GM18867 (cell line): ENCODE measurements around the gene LAMTOR2.
A peak's percentile ranks its signal among the peaks of the same experiment; 100 is the strongest.

Experiments
- ATAC-seq: cut with Tn5 transposase; IDR thresholded peaks from one replicate; pipeline ENCODE4 v1.9.1; 2021; ENCODE audit warnings: mild to moderate bottlenecking, moderate library complexity; ENCODE audit not compliant: unreplicated experiment

The LAMTOR2 gene

DNA sequence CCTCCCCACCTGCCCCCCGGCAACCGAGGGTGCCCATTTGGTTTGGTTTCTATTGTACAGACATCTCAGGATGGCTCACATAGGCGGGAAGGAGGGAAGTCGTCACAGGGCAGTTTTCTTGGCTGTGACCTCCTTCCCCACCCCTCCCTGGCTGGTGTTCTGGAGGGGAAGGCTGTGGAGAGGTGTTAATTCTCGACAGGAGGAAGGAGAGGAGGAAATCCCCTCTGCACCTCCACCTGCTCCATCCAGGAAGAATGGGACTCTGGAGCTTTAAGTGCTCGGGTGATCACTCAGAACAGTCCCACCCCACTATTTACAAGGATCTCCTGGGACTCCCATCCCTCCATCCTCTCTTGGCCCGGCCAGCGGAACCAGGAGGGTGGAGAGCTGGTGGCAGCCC, 20.1 kb downstream of the LAMTOR2 start:
- no peak for ATAC-seq

DNA sequence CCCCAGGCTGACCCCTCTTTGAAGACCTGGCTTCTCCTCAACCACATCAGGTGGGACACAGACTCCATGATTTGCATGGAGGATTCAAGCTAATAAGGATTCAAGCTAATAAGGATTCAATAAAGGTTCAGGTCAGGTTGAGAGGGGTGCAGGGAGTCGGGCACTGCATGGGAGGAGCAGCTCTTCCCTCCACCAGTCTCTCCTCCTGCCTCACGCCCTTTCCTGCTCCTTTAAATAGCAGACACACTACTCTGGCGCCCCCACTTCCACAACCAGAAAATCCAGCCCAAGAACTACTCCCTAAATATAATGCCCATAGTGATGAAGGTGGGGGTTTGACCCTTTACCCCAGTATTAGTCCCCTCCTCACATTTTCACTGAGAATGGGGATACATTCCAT, 20.6 kb downstream of the LAMTOR2 start:
- ATAC-seq, result no peak

DNA sequence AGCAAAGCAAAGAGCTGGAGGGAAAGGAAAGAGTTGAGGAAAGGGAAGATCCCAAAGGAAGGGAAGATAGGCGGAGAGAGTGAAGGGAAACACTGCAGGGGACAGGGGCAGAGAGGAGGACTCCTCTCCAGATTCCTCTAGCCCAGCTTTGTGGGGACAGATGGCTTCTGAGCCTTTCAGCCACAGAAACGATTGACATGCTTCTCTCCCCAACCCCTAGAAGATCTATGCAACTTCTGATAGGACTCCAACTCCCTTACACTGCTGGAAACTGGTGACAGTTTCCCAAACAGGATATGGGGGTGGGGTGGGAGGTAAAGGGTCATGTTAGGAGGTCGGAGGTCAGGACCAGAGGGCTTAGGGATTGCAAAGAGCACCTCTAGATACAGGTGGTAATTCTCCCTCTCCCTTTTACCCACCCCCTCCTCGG, 21.2 kb downstream of the LAMTOR2 start:
- no peak for ATAC-seq

DNA sequence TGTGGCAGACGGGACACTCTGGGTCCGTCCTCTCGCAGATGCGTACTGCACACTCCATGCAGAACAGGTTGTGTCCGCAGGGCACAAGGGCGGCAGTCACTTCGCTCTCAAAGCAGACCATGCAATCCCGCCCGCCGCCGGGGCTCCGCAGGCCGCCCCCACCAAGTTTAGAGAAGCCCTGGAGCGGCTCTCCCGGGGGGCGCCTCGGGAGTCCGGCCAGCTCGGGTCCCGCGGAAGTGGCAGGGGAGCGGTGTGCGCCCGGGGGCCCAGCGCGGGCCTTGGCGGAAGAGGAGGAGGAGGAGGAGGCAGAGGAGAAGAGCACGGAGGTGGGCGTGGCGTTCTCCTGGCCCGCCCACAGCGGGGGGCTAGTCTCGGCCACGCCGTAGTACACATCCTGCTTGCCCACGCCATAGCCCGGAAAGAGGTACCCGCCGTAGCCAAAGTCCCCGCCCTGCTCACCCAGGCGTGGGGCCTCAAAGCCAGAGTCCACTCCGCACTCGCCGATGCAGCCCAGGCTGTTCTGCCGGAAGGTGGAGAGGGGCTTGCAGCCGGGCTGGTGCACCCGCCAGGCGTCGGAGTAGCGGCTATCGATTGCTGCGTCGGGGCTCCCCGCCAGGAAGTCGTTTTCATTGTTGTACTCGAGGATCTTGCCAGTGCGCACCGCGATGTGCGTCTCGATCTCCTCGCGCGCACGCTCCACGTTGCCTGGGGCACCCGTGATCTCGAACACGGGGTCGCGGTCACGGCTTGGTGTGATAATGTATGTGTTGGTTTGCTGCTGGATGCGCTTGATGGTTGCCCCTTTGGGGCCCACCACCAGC, 22.2 kb downstream of the LAMTOR2 start:
- no peak for ATAC-seq

DNA sequence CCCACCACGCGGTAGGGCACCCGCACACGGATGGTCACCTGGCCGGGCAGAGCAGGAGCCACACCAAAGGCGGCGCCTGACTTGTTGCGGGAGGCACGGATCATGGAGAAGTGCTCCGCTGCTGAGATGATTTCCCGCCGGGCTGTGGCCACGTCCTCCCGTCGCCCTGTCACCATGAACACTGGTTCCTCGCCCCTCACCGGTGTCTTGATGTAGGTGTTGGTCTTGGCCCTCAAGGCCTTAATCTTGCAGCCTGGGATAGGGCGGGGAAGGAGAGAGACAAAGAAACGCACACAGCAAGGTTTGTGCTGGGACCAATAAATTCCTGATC, 22.8 kb downstream of the LAMTOR2 start:
- no peak for ATAC-seq

DNA sequence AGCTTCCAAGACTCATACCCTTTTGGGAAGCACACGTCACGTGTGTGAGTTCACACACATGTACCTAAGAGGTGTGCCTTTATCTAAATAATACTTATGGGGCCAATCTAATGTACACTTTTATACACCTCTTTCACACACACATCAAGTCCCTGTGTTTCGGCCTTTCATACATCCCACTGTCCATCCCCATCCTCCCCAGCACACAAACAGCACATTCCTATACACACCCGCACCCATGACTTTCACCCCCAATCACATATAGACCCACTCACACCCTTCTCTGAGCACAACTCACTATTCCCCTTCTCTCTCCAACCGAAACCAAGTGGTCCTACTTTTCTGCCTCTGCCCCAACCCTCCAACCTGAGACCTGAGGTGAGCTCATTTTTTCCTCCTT, 24.1 kb downstream of the LAMTOR2 start:
- no peak for ATAC-seq

DNA sequence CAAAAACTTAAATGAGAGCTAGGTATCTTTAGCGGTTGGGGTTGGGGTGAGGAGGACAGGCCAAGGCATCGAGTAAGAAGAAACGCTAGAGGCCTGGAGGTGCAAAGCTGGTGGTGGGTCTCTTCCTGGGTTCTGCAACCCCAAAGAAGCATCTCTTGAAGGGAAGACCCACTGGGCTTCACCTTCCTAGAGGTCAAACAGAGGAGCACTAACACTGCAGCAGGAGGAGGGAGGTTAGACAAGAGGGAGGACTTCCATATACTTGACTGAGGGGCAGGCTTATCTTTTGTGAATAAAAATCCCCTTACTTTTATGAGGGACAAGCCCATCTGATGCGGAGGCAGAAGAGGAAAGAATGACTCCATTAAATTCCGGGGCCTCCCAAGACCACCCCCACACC, 25.2 kb downstream of the LAMTOR2 start:
- no peak for ATAC-seq

DNA sequence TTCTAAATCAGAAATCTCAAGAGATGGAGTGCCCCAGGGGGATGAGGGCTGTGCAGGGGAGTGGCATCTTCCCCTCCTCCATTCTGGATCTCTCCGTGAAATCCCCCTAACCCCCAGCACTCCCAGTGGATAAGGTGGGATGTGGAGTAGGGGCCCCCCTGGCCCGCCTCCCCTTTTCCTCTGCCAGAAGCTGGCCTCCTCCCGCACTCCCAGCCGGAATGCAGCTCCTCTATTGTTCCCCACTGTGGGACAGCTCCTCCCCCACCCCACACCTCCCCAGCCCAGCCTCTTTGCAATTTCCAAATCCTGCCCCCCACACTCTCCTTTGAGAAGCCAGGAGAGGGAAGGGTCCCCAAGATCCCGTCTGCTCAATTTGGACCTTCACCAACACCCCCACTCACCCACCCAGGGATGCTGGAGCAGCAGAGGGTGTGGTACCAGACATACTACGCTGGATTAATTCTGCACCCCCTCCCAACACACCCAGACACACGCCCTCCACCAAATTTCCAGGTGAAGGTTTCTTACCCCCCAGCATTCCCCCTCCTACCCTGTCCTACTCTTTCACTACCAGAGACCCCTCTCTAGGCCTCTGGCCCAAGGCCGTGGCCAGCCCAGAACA, 25.8 kb downstream of the LAMTOR2 start:
- no peak for ATAC-seq

DNA sequence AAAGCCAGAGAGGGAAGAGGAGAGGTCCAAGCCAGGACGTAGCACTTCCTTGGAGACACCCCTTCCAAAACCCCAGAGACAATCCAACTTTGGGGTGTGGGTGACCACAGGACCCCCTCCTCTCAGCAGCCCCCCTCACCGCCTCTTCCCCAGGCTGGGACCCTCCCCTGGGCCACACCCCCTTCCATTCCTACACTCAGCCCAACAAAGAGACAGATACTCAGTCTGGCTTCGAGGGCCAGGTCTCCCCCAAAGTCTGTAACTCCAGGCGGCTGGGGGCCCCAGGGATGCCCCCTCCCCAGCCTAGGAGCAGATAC, 26.2 kb downstream of the LAMTOR2 start:
- no peak for ATAC-seq

DNA sequence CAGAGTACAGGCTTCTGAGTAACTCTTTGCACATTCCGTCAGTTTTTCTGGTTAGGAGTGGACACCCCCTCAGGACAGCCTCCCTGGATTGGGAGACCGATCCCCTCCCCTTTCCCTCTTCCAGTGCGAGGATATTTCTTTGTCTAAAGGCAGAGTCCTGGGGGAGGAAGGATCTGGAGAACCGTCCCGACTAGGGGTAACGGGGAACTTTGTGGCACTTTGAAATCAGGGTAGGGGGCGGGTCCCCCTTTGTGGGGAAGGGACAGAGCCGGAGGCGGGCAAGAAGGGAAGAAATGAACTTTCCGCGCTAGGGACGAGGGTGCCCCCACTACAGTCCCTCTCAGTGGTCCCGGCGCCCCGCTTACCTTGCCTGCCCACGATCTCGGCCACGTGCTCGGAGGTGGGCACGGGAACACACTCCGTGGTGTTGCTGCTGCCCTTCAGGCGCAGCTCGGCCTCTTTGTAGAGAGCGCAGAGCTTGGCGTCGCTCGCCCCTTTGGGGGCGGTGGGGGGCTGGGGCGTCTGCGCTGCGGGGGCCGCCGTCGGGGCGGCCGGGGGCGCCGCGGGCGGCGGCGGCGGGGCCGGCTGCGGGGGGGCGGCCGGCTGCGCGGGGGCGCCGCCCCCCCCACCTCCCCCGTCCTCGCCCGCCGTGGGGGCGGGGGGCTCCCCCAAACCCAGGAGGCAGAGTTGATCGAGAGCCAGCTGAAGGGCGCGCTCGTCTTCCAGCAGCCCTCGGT, 26.8 kb downstream of the LAMTOR2 start:
- no peak for ATAC-seq

DNA sequence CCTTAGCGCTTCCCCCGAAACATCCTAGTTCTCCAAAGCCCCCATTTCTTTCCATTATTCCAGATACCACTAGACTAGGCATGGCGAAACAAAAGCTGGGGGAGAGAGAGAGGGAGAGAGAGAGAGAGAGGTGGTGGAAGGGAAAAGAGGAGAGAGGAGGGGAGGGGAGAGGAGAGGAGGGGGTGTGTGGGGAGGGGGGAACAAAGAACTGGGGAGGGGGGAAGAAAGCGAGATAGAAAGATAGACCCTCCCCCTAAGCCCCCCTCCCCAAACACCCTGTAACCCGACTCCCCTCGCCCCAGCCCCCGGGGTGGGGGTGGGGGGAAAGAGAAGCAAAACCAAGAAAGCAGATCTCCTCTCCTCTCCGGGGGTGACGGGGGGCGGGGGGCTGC, 27.3 kb downstream of the LAMTOR2 start:
- ATAC-seq, result no peak

DNA sequence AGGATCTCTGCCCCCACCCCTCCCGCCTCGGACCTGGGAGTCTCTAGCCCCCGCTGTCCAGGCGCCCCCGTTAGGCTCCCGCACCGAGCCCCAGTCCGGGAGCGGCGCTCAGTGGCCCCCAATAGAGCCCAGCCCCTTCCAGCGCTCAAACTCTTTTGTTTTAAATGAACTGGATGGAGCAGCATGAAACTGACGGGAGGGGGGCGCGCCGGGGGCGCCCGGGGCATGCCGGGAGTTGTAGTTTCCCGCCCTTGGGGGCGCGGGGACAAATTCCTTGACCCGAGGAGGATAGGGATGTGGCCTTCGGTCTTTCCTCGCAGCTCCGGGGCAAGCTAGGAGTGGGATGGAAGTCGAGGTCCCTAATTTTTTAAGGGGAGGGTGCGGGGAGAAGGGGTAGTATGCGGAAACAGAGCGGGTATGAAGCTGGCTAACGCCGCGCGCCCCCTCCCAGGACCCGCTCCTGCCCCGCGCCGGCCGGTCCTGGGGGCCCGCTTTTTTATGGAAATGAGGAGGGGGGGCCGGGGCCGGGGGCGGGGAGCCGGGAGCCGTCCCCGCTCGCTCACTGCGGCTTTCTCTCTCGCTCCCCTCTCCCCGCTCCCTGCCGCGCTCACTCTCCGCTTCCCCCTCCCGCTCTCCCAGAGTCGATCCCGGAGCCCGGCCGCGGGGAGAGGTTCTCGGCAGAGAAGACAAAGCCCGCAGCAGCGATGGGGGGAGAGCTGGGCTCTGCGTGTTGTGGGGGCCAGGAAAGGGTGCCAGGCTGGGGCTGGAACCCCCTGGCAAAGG, 27.9 kb downstream of the LAMTOR2 start, which contains the start of gene MEX3A:
MEX3A (minus strand) TSS at position 157 of the 783 bp plus-strand sequence. CDS start 467 bp downstream, outside the sequence.
- peak; percentile 55 for ATAC-seq

DNA sequence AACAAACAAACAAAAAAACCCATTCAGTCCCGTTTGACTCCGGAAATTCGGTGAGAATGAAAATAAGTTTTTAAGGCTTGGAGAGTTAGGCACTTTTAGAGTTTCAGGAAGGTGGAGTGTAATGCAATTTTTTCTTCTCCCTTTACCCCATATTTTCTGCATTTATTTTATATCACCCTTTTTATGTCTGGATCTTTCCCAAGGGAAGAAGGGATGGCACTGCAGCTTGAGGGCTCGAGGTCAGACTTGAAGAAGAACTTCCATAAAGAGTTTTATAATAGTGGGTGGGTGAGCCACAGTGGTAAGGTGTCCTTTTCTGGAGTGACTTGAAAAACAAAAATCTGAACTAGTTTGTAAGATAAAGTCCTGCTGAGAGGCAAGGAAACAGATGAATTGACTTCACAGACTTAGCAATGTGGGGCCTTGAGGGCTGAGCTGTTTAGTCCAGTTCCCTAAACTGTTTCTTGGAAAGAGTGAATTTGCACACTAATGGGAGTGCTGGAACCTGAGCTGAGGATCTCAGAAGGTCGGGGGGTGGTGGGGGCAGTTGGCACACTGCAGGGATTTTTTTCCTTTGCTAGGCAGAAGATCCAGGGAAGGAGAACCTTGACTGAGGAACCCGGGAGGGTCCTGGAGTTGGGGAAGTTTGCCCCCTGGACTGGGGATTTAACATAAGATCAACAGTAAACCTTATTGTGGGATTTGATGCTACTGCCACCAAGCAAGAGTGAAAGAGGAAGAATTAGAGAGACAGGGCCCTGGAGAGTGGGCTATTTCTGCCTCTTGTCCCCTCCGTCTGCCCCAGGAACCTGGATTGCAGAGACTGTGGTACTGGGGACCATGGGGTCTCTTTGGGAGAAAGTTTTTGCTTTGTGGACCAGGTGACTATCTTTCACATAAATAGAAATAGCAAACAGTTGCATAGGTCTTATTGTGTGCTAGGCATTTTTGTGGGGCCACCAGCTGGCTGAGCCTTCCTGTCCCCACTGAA, 29.5 kb downstream of the LAMTOR2 start:
- no peak for ATAC-seq

DNA sequence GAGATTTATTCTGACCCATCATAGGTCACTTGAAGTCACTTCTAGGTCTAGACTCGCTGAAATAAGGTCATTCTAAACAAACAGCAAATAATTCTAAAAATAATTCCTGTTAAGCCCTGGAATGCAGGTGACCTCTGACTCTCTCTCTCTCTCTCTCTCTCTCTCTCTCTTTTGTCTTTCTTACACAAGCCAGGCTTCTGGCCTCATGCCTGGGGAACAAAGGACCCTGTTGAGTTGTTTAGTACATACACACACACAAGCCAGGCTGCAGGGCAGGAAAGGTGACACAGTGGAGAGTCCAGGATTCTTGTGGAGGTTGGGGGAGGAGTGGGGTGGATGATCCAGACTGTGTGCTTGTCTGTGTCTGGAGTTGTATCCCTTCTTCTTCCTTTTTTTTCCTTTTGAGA, 31.7 kb downstream of the LAMTOR2 start:
- no peak for ATAC-seq

DNA sequence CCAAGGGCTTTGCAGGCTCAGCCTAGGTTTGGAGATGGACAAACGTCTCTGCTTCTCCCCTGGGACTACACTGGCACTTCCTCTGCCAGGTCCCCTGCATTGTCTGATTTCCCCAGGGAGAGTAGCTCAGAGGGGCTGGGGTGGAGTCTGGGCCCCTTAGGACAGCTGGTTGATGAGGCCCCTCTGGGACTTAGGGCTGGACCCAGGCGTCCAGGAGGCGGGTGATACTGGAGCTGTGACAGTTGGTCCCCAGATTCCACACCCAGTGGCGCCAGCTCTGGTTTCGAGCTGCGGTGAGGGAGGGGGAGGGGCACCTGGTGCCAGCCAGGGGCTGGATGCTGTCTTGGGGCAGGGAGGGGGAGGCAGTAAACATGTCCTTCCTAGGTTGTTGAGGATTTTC, 35.1 kb downstream of the LAMTOR2 start:
- no peak for ATAC-seq

DNA sequence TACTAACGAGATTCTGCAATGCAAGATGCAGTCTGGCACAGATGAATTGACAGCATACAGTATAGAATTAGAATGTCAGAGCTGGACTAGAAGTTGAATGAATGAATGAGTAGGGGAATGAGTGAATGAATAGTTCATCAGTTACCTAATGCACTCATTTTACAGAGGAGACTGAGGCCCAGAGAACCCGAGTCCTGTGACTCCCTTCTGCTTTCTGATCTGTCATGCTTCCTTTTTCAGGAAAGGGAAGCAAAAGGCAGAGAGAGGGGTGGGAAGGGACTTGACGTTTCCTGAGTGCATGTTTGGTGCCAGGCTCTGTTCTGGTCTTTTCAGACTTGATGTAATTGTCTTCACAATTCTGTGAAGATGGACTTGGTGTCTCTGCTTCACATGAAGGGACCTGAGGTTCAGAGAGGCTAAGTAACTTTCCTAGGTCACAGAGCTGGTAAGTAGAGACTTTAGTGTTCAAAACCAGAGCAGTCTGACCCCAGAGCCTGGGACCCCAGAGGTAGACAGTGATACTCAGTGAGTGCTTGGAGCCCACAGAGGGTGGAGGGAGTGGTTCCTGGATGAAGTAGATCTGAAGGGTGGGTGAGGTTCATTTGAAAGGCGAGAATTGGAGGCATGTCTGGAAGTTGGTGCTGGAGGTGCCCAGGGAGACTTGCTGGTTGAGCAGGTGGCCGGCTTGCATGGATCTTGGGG, 35.7 kb downstream of the LAMTOR2 start:
- ATAC-seq, result no peak

DNA sequence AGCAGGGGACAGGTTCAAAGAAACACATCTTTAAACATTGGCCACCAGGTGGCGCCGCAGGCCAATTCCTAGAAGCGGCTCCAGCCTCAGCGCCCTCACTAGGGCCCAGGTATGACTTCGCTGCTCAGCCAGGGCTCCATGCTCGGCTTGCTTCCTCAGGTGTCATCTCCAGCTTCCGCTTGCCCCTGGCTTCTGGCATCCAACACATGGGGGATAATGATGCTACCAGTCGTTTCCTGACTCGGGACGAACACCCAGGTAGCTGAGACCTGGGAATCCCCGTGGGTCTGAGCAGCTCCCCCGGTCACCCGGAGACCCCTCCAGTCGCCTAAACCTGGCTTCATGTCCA, 36.2 kb downstream of the LAMTOR2 start:
- no peak for ATAC-seq

DNA sequence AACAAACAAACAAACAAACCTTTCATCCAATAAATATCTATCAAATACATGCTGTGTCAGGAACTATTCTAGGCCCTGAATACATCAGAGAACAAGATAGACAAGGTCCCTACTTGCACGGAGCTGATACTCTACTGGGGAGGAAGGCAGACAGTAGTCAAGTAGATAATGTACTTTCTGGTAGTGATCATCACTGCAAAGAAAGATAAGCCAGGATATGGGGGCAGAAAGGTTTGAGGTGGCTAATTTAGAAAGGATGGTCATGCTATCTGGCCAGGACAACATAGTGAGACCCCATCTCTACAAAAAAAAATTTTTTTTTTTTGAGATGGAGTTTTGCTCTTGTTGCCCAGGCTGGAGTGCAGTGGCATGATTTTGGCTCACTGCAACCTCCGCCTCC, 37.0 kb downstream of the LAMTOR2 start:
- ATAC-seq, result no peak

DNA sequence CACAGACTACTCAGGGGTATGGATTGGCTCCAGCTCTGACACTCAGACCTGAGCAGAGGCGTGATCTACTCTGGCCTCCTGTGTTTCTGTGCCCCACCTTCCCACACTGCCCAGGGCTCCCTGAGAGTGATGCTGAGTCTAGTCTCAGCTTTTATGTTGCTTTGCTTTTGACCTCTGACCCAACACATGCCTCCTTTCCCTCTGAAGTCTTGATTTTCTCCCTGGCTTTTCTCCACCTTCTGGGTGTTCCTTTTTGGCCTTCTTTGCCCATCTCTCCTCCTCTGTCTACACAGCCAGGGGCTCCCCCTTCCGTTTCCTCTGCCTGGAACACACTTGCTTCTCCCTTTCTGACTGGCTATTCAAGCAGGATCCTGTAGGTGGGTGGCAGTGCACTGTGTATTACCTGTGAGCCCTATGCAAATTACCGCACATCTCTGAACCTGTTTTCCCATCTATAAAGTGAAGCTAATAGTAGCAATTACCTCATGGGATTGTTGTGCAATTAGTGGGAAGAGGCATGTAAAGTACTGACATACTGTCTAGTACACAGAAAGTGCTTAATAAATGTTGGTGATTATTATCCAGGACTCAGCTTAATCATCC, 41.4 kb downstream of the LAMTOR2 start:
- ATAC-seq, result no peak
